Liver (tissue), 9 donors: ENCODE measurements around the gene NSMCE4A. TPM values are rescaled to one million over a fixed set of nuclear protein-coding genes. Genes with fewer than 3 reads are reported as not detected.
"Not testable (repeated sequence)": the region's sequence is repeated elsewhere in the genome, so short reads cannot be mapped to it uniquely, and the experiment has no call there.

Experiments
- DNase-seq: peaks from one replicate; pipeline ENCODE4 v3.0.0-alpha.2; 2017; ENCODE audit warnings: low spot score
- H3K27ac ChIP-seq, 2 donors: one replicate each; pipeline ENCODE4 v1.7.0; 2013; ENCODE audit warnings: inconsistent platforms in 2 of 2, low read length in 2 of 2, control low read depth in 1 of 2, low read depth in 1 of 2, mild to moderate bottlenecking in 1 of 2
- H3K27me3 ChIP-seq, 4 donors: one replicate each; pipeline versions ENCODE4 v1.6.1 to v1.7.0; 2013; ENCODE audit warnings: low read length in 3 of 4, inconsistent platforms in 1 of 4, mild to moderate bottlenecking in 1 of 4, moderate library complexity in 1 of 4; ENCODE audit not compliant: control insufficient read depth in 4 of 4, insufficient read depth in 4 of 4
- H3K36me3 ChIP-seq, 4 donors: one replicate each; pipeline versions ENCODE4 v1.6.1 to v1.7.0; 2013; ENCODE audit warnings: low read length in 3 of 4, mild to moderate bottlenecking in 3 of 4, low read depth in 1 of 4, moderate library complexity in 1 of 4; ENCODE audit not compliant: control insufficient read depth in 4 of 4, insufficient read depth in 3 of 4
- H3K4me1 ChIP-seq, 4 donors: one replicate each; pipeline versions ENCODE4 v1.6.1 to v1.7.0; 2013; ENCODE audit warnings: low read length in 3 of 4, mild to moderate bottlenecking in 3 of 4, moderate library complexity in 1 of 4; ENCODE audit not compliant: control insufficient read depth in 4 of 4, insufficient read depth in 4 of 4
- H3K4me3 ChIP-seq, 3 donors: one replicate each; pipeline versions ENCODE4 v1.6.1 to v1.7.0; 2013; ENCODE audit warnings: low read length in 3 of 3, control low read depth in 1 of 3, low read depth in 1 of 3, mild to moderate bottlenecking in 1 of 3
- H3K9ac ChIP-seq, 2 donors: one replicate each; pipeline ENCODE4 v1.7.0; 2013; ENCODE audit warnings: low read length in 2 of 2, mild to moderate bottlenecking in 2 of 2, moderate library complexity in 2 of 2, control low read depth in 1 of 2, low read depth in 1 of 2
- H3K9me3 ChIP-seq, 4 donors: one replicate each; pipeline versions ENCODE4 v1.6.1 to v1.7.0; 2013; ENCODE audit warnings: low read length in 3 of 4; ENCODE audit not compliant: control insufficient read depth in 4 of 4
- CTCF ChIP-seq: fragments of 150-350 bp; IDR thresholded peaks from 2 replicates; pipeline ENCODE4 v1.5.1; 2017; ENCODE audit warnings: improper control_type of control experiment, low read depth, low read length; ENCODE audit not compliant: missing input control
- EGR1 ChIP-seq, 2 donors: IDR thresholded peaks; 2 replicates each; pipeline ENCODE4 v1.6.1; 2016 to 2018; ENCODE audit warnings: antibody characterized with exemption in 2 of 2, low read depth in 2 of 2
- FOXA1 ChIP-seq: IDR thresholded peaks from 2 replicates; pipeline ENCODE4 v1.6.1; 2016; ENCODE audit warnings: antibody characterized with exemption
- FOXA2 ChIP-seq: IDR thresholded peaks from 2 replicates; pipeline ENCODE4 v1.6.1; 2016; ENCODE audit warnings: antibody characterized with exemption
- GABPA ChIP-seq, 2 donors: IDR thresholded peaks in 1 of 2; conservative IDR thresholded peaks in 1 of 2; 2 replicates each; pipeline ENCODE4 v1.6.1; 2016; ENCODE audit warnings: antibody characterized with exemption in 2 of 2, mild to moderate bottlenecking in 1 of 2, moderate library complexity in 1 of 2
- HNF4A ChIP-seq, 2 donors: conservative IDR thresholded peaks; 2 replicates each; pipeline ENCODE4 v1.6.1; 2016; ENCODE audit warnings: antibody characterized with exemption in 2 of 2, mild to moderate bottlenecking in 2 of 2
- HNF4G ChIP-seq: IDR thresholded peaks from 2 replicates; pipeline ENCODE4 v1.6.1; 2016; ENCODE audit warnings: antibody characterized with exemption
- JUND ChIP-seq, 2 donors: IDR thresholded peaks; 2 replicates each; pipeline ENCODE4 v1.6.1; 2016; ENCODE audit warnings: antibody characterized with exemption in 2 of 2
- MAX ChIP-seq: IDR thresholded peaks from 2 replicates; pipeline ENCODE4 v1.6.1; 2016; ENCODE audit warnings: antibody characterized with exemption
- NR2F2 ChIP-seq: IDR thresholded peaks from 2 replicates; pipeline ENCODE4 v1.6.1; 2016; ENCODE audit warnings: antibody characterized with exemption
- RAD21 ChIP-seq, 2 donors: IDR thresholded peaks; 2 replicates each; pipeline ENCODE4 v1.6.1; 2016; ENCODE audit warnings: antibody characterized with exemption in 2 of 2, mild to moderate bottlenecking in 2 of 2
- REST ChIP-seq: IDR thresholded peaks from 2 replicates; pipeline ENCODE4 v1.6.1; 2016; ENCODE audit warnings: antibody characterized with exemption, mild to moderate bottlenecking
- RXRA ChIP-seq, 2 donors: IDR thresholded peaks; 2 replicates each; pipeline ENCODE4 v1.6.1; 2017 to 2018; ENCODE audit warnings: antibody characterized with exemption in 2 of 2, mild to moderate bottlenecking in 1 of 2
- SP1 ChIP-seq: IDR thresholded peaks from 2 replicates; pipeline ENCODE4 v1.6.1; 2018; ENCODE audit warnings: antibody characterized with exemption, mild to moderate bottlenecking
- TAF1 ChIP-seq: conservative IDR thresholded peaks from 2 replicates; pipeline ENCODE4 v1.6.1; 2016; ENCODE audit warnings: antibody characterized with exemption, mild to moderate bottlenecking
- YY1 ChIP-seq: IDR thresholded peaks from 2 replicates; pipeline ENCODE4 v1.6.1; 2016; ENCODE audit warnings: antibody characterized with exemption, mild to moderate bottlenecking
- ZBTB33 ChIP-seq: IDR thresholded peaks from 2 replicates; pipeline ENCODE4 v1.6.1; 2016; ENCODE audit warnings: antibody characterized with exemption
- WGBS: extraction: QIAGEN DNeasy Blood & Tissue Kit; methylation state at CpG from one replicate; pipeline ENCODE4 v1.1.7; 2013; 5-methylcytosine and 5-hydroxymethylcytosine counted together
- polyA plus RNA-seq, 2 donors: library from polyadenylated mRNA; stranded (reverse) in 1 of 2; unstranded in 1 of 2; fragments of 200-250 nt in 1 of 2; fragments of >200 nt in 1 of 2; fragmentation: Nextera tagmentation in 1 of 2; extraction: Ambion mirVana in 1 of 2; gene quantifications; one replicate each; pipeline versions ENCODE4 v1.2.1 to v1.2.3, GENCODE V29; 2013 to 2015
- total RNA-seq, 2 donors: library from RNA; depleted of rRNA; stranded (reverse); fragments of >200 nt; gene quantifications; one replicate each; pipeline ENCODE4 v1.2.3, GENCODE V29; 2014
- TF ChIP-seq, protein P1 (sequence below): IDR thresholded peaks from 2 replicates; pipeline ENCODE4 v1.6.1; 2016; ENCODE audit warnings: antibody characterized with exemption
- donor health status: healthy.
- donor health status: healthy.
- donor health status: healthy.
- donor health status: healthy.
- donor health status: healthy.

The NSMCE4A gene
- total and polyA plus RNA-seq, 4 donors: 16.8 to 46.5 (median 30.8) TPM

GRCh38 chr10:121929585-121930267 is 45.3 kb downstream of the NSMCE4A start:
- DNase-seq, H3K4me3 ChIP-seq, H3K36me3 ChIP-seq, H3K9me3 ChIP-seq, H3K27me3 ChIP-seq, H3K9ac ChIP-seq, H3K27ac ChIP-seq: not testable (repeated sequence)
- peaks cover 0 to 21% (median 9%) of the 10 kb centered on the region in 4 donors for H3K4me1 ChIP-seq
- 89% methylated on average over 14 of the region's 14 CpGs for WGBS

- peak overlapping the region; percentile 57 to 92 (median 89) for H3K4me3 ChIP-seq
- H3K9ac ChIP-seq: peak overlapping the region; percentile 75 to 93
- 1% methylated on average over 20 of the region's 20 CpGs for WGBS
- no peak for DNase-seq
- H3K36me3 ChIP-seq: peaks cover 0 to under 1% (median 0%) of the 10 kb centered on the region in 4 donors
- TF ChIP-seq RXRA (IDR thresholded peaks at IDR 0.05): no peak
- TF ChIP-seq ZBTB33: no peak
- no peak for TF ChIP-seq EGR1 (IDR thresholded peaks at IDR 0.05; ENCODE audit: low read depth in 2 of 2)
- no peak for TF ChIP-seq GABPA (IDR thresholded peaks at IDR 0.05 in 1 of 2, conservative IDR thresholded peaks at IDR 0.05 in 1 of 2)
- no peak for TF ChIP-seq HNF4G
- TF ChIP-seq CTCF: no peak
- TF ChIP-seq YY1: no peak
- no peak for TF ChIP-seq TAF1
- no peak for TF ChIP-seq RAD21 (IDR thresholded peaks at IDR 0.05)
- TF ChIP-seq, protein P1, sequence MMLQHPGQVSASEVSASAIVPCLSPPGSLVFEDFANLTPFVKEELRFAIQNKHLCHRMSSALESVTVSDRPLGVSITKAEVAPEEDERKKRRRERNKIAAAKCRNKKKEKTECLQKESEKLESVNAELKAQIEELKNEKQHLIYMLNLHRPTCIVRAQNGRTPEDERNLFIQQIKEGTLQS: no peak
- no peak for TF ChIP-seq FOXA1
- no peak for TF ChIP-seq REST
- no peak for TF ChIP-seq SP1
- TF ChIP-seq NR2F2: no peak
- no peak for TF ChIP-seq HNF4A (conservative IDR thresholded peaks at IDR 0.05)
- no peak for TF ChIP-seq MAX
- TF ChIP-seq JUND (IDR thresholded peaks at IDR 0.05): no peak
- no peak for TF ChIP-seq FOXA2
- H3K27me3 ChIP-seq: no peaks in the 10 kb centered on the region
- peak overlapping the region; percentile 90 for H3K27ac ChIP-seq
- no peaks in the 10 kb centered on the region for H3K9me3 ChIP-seq
- peaks cover 0 to 21% (median 9%) of the 10 kb centered on the region in 4 donors for H3K4me1 ChIP-seq
Observed at GRCh38 chr10:121928528-121928884, 46.5 kb downstream of the NSMCE4A start.
